Measurements from ENCODE around the gene BAG5.

The BAG5 gene

GRCh38 chr14:103537175-103537990 is 25.1 kb downstream of the BAG5 start:
- H3K27ac ChIP-seq = no peak overlapping the region
- DNase-seq = no peak

DNA sequence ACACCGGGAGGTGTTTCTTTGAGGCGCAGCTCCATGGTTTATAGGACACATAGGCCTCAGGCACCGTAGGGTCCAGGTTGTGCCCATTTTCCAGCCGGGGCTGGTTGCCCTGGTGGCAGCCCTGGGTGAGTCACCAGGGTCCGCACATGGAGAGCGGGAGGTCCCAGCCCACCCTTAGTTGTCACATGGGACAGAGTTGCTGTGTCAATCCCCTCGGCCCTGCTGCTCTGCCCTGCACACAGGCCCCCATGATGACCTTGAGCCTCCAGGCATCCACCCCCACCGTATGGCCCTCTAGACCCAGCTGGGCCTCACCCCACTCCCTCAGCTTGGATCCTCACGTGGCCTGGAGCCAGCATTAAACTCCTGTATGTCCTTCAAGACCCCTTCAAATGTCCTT is 25.8 kb downstream of the BAG5 start:
- no peak overlapping the region for H3K4me3 ChIP-seq (ENCODE audit: low read depth, low read length)
- no peak for DNase-seq
- TF ChIP-seq CTCF (IDR thresholded peaks at IDR 0.05; ENCODE audit: low read depth, low read length, missing control alignments) = no peak
- in situ Hi-C loops (cut with HindIII; ENCODE audit: low pct_ligation_motif_present, low sequenced_read_pairs) = no loop called here
- no peak overlapping the region for H3K27ac ChIP-seq
- H3K27me3 ChIP-seq (replicated peaks) = no peaks in the 10 kb centered on the region
- peaks cover 7% of the 10 kb centered on the region for H3K36me3 ChIP-seq (replicated peaks)

More at GRCh38 chr14:103537175-103537990, 25.1 kb downstream of the BAG5 start:
- Histone ChIP-seq H3K4me3 (ENCODE audit: low read depth, low read length) (no peak overlapping the region), H3K36me3 (replicated peaks) (peaks cover 7% of the 10 kb centered on the region), H3K27me3 (replicated peaks) (no peaks in the 10 kb centered on the region)
- TF ChIP-seq CTCF (IDR thresholded peaks at IDR 0.05; ENCODE audit: low read depth, low read length, missing control alignments) = no peak
- in situ Hi-C loops (cut with HindIII; ENCODE audit: low pct_ligation_motif_present, low sequenced_read_pairs) = no loop called here

- Histone ChIP-seq H3K27ac (no peak overlapping the region), H3K4me3 (ENCODE audit: low read depth, low read length) (no peak overlapping the region), H3K27me3 (replicated peaks) (no peaks in the 10 kb centered on the region), H3K36me3 (replicated peaks) (peaks cover 7% of the 10 kb centered on the region)
- TF ChIP-seq CTCF (IDR thresholded peaks at IDR 0.05; ENCODE audit: low read depth, low read length, missing control alignments) = no peak
- no peak for DNase-seq
- in situ Hi-C loops (cut with HindIII; ENCODE audit: low pct_ligation_motif_present, low sequenced_read_pairs) = no loop called here
Observed at GRCh38 chr14:103535891-103536565, 26.4 kb downstream of the BAG5 start.

- in situ Hi-C loops (cut with HindIII; ENCODE audit: low pct_ligation_motif_present, low sequenced_read_pairs) = no loop called here
- H3K36me3 ChIP-seq (replicated peaks) = peaks cover 7% of the 10 kb centered on the region
- DNase-seq = no peak
- H3K4me3 ChIP-seq (ENCODE audit: low read depth, low read length) = no peak overlapping the region
- TF ChIP-seq CTCF (IDR thresholded peaks at IDR 0.05; ENCODE audit: low read depth, low read length, missing control alignments) = no peak
- H3K27me3 ChIP-seq (replicated peaks) = no peaks in the 10 kb centered on the region
- H3K27ac ChIP-seq = no peak overlapping the region
Observed at GRCh38 chr14:103535081-103535890, 27.2 kb downstream of the BAG5 start.

- no peak overlapping the region for H3K27ac ChIP-seq
- in situ Hi-C loops (cut with HindIII; ENCODE audit: low pct_ligation_motif_present, low sequenced_read_pairs) = no loop called here
- no peak for TF ChIP-seq CTCF (IDR thresholded peaks at IDR 0.05; ENCODE audit: low read depth, low read length, missing control alignments)
- DNase-seq = no peak
- peaks cover 7% of the 10 kb centered on the region for H3K36me3 ChIP-seq (replicated peaks)
- no peak overlapping the region for H3K4me3 ChIP-seq (ENCODE audit: low read depth, low read length)
- H3K27me3 ChIP-seq (replicated peaks) = no peaks in the 10 kb centered on the region
Observed at GRCh38 chr14:103534576-103535061, 27.8 kb downstream of the BAG5 start.

All from brain microvascular endothelial cell (primary cell).